Caco-2 (cell line): ENCODE results near the gene PALB2. TPM values are rescaled to one million over a fixed set of nuclear protein-coding genes. Genes with fewer than 3 reads are reported as not detected.

Experiments used
- BruUV-seq: library from RNA; stranded (reverse); fragments of 400-500 nt; replicated peaks from 2 replicates; lab custom pipeline; 2021; lab: Mats Ljungman, UMichigan
- CTCF ChIA-PET: fragments of 300-600 bp; sonication (Branson Sonifier 250); formaldehyde crosslinking; loops from one replicate; lab custom pipeline; 2022; ENCODE audit warnings: antibody characterized with exemption; lab: Charles Lee
- POLR2A ChIA-PET: fragments of 300-600 bp; sonication (Branson Sonifier 250); formaldehyde crosslinking; loops from one replicate; lab custom pipeline; 2022; ENCODE audit warnings: antibody characterized with exemption; lab: Charles Lee
- DNase-seq, 2 experiments: peaks; one replicate each; pipeline versions ENCODE4 v3.0.0 to v3.0.0-alpha.2; 2020 to 2022
- H3K27me3 ChIP-seq: replicated peaks from 2 replicates; pipeline ENCODE4 v1.6.0; 2011; ENCODE audit warnings: low read length; ENCODE audit not compliant: control insufficient read depth, insufficient read depth
- H3K36me3 ChIP-seq: 2 replicates; pipeline ENCODE4 v1.5.1; 2011; ENCODE audit warnings: low read length; ENCODE audit not compliant: control insufficient read depth, insufficient read depth
- H3K4me1 ChIP-seq: fragments of 250-450 bp; sonication (Bioruptor Pico); 2 replicates; pipeline ENCODE4 v1.5.1; 2020; ENCODE audit warnings: mild to moderate bottlenecking
- H3K4me3 ChIP-seq: 2 replicates; pipeline ENCODE4 v1.5.1; 2011; ENCODE audit warnings: low read depth, mild to moderate bottlenecking, control low read depth, low read length
- H3K9me3 ChIP-seq: fragments of 250-450 bp; sonication (Bioruptor Pico); 2 replicates; pipeline ENCODE4 v1.5.1; 2020; ENCODE audit warnings: mild to moderate bottlenecking, moderate library complexity
- H3K27ac Mint-ChIP-seq: one replicate; pipeline ENCODE4 v1.8.0; 2022; ENCODE audit warnings: mixed read lengths; ENCODE audit not compliant: unreplicated experiment
- H3K27me3 Mint-ChIP-seq: one replicate; pipeline ENCODE4 v1.8.0; 2022; ENCODE audit warnings: mixed read lengths; ENCODE audit not compliant: insufficient read depth, unreplicated experiment
- H3K36me3 Mint-ChIP-seq: one replicate; pipeline ENCODE4 v1.8.0; 2022; ENCODE audit warnings: mild to moderate bottlenecking, mixed read lengths; ENCODE audit not compliant: insufficient read depth, unreplicated experiment
- H3K4me1 Mint-ChIP-seq: one replicate; pipeline ENCODE4 v1.8.0; 2022; ENCODE audit warnings: low read depth, mixed read lengths; ENCODE audit not compliant: unreplicated experiment
- H3K4me3 Mint-ChIP-seq: one replicate; pipeline ENCODE4 v1.8.0; 2022; ENCODE audit warnings: mild to moderate bottlenecking, moderate library complexity, mixed read lengths; ENCODE audit not compliant: unreplicated experiment
- H3K9me3 Mint-ChIP-seq: one replicate; pipeline ENCODE4 v1.8.0; 2022; ENCODE audit warnings: mixed read lengths; ENCODE audit not compliant: unreplicated experiment
- CTCF ChIP-seq, 2 experiments: fragments of 200-600 bp in 1 of 2; IDR thresholded peaks; 1 replicate in 1 of 2; 2 replicates in 1 of 2; pipeline versions ENCODE4 v1.5.1 to v1.8.0; 2011 to 2022; ENCODE audit warnings: antibody characterized with exemption in 1 of 2, control low read depth in 1 of 2, inconsistent platforms in 1 of 2, low read depth in 1 of 2, low read length in 1 of 2, mild to moderate bottlenecking in 1 of 2, moderate library complexity in 1 of 2; ENCODE audit not compliant: insufficient read depth in 1 of 2, severe bottlenecking in 1 of 2, unreplicated experiment in 1 of 2
- intact Hi-C: fragments of 100-400 bp; cut with micrococcal nuclease; formaldehyde crosslinking; loops from one replicate; pipeline ENCODE4 v1.10.0; 2022; ENCODE audit not compliant: unreplicated experiment
- total RNA-seq: library from RNA; stranded (reverse); gene quantifications from 2 replicates; pipeline ENCODE4 v1.2.3, GENCODE V29; 2022

Gene PALB2
- total RNA-seq, 1 experiment from 2014 or later = 20.5 TPM

GRCh38 chr16:23564575-23565363 lies 76.3 kb downstream of the PALB2 start:
- no peaks in the 10 kb centered on the region for H3K9me3 Mint-ChIP-seq
- no peak overlapping the region for H3K4me3 Mint-ChIP-seq
- Histone ChIP-seq H3K9me3 (no peaks in the 10 kb centered on the region), H3K4me1 (no peaks in the 10 kb centered on the region), H3K27me3 (no peaks in the 10 kb centered on the region; the same call in 1 of the 2 replicates), H3K36me3 (peaks cover 6% of the 10 kb centered on the region), H3K4me3 (no peak overlapping the region)
- DNase-seq = no peak
- H3K27ac Mint-ChIP-seq = no peak overlapping the region
- H3K27me3 Mint-ChIP-seq = no peaks in the 10 kb centered on the region
- POLR2A ChIA-PET = interaction anchor here (1.0 kb wide), 1 partner anchor 7 kb away, joined by 4 read pairs; the partner anchor contains the start of genes EARS2 and UBFD1
- H3K36me3 Mint-ChIP-seq = peaks cover 60% of the 10 kb centered on the region
- BruUV-seq = no TSS peak
- intact Hi-C loops = no loop called here
- no peaks in the 10 kb centered on the region for H3K4me1 Mint-ChIP-seq
- no peak for TF ChIP-seq CTCF (IDR thresholded peaks at IDR 0.05; ENCODE audit: insufficient read depth in 1 of 2, low read depth in 1 of 2, low read length in 1 of 2, severe bottlenecking in 1 of 2, unreplicated experiment in 1 of 2)
- CTCF ChIA-PET = no interaction called here

GRCh38 chr16:23563186-23563585 lies 77.9 kb downstream of the PALB2 start:
- peaks cover 8% of the 10 kb centered on the region for H3K36me3 ChIP-seq
- no peak overlapping the region for H3K27ac Mint-ChIP-seq

GRCh38 chr16:23562505-23562904 lies 78.6 kb downstream of the PALB2 start:
- peaks cover 8% of the 10 kb centered on the region for H3K36me3 ChIP-seq

More at GRCh38 chr16:23563186-23563585, 77.9 kb downstream of the PALB2 start:
- no peak for DNase-seq
- ChIA-PET POLR2A (no interaction called here), CTCF (no interaction called here)
- no peaks in the 10 kb centered on the region for H3K9me3 Mint-ChIP-seq
- intact Hi-C loops = no loop called here
- TF ChIP-seq CTCF (IDR thresholded peaks at IDR 0.05; ENCODE audit: insufficient read depth in 1 of 2, low read depth in 1 of 2, low read length in 1 of 2, severe bottlenecking in 1 of 2, unreplicated experiment in 1 of 2) = no peak
- no peaks in the 10 kb centered on the region for H3K4me1 Mint-ChIP-seq
- no peaks in the 10 kb centered on the region for H3K27me3 Mint-ChIP-seq
- BruUV-seq = no TSS peak
- Histone ChIP-seq H3K27me3 (no peaks in the 10 kb centered on the region; the same call in 1 of the 2 replicates), H3K4me3 (no peak overlapping the region), H3K4me1 (0 out of 2 replicates have a peak, but pooled peaks cover 6% of the 10 kb centered on the region), H3K9me3 (no peaks in the 10 kb centered on the region)
- no peak overlapping the region for H3K4me3 Mint-ChIP-seq
- H3K36me3 Mint-ChIP-seq = peaks cover 60% of the 10 kb centered on the region

More at GRCh38 chr16:23562505-23562904, 78.6 kb downstream of the PALB2 start:
- no TSS peak for BruUV-seq
- 0 out of 2 replicates have a peak, but pooled peaks cover 6% of the 10 kb centered on the region for H3K4me1 ChIP-seq
- ChIA-PET POLR2A (no interaction called here), CTCF (no interaction called here)
- Mint-ChIP-seq H3K36me3 (peaks cover 55% of the 10 kb centered on the region), H3K27me3 (no peaks in the 10 kb centered on the region), H3K27ac (no peak overlapping the region), H3K4me1 (no peaks in the 10 kb centered on the region), H3K4me3 (no peak overlapping the region), H3K9me3 (no peaks in the 10 kb centered on the region)
- no peaks in the 10 kb centered on the region; the same call in 1 of the 2 replicates for H3K27me3 ChIP-seq
- no peak overlapping the region for H3K4me3 ChIP-seq
- no peak for TF ChIP-seq CTCF (IDR thresholded peaks at IDR 0.05; ENCODE audit: insufficient read depth in 1 of 2, low read depth in 1 of 2, low read length in 1 of 2, severe bottlenecking in 1 of 2, unreplicated experiment in 1 of 2)
- no peaks in the 10 kb centered on the region for H3K9me3 ChIP-seq
- DNase-seq = no peak
- intact Hi-C loops = no loop called here
